Heart left ventricle (tissue), 13 donors: Measurements from ENCODE around the gene FGD4.

Experiments used
- CTCF ChIP-seq, 12 donors: fragments of 200-600 bp; sonication (generic) in 4 of 12; IDR thresholded peaks; one replicate each; pipeline versions ENCODE4 v1.5.0 to v1.8.0; 2018 to 2022; ENCODE audit warnings: antibody characterized with exemption in 12 of 12, mild to moderate bottlenecking in 5 of 12
- POLR2A ChIP-seq, 2 donors: fragments of 450-650 bp; IDR thresholded peaks; one replicate each; pipeline ENCODE4 v1.6.1; 2017; ENCODE audit warnings: antibody characterized with exemption in 2 of 2, mild to moderate bottlenecking in 2 of 2, moderate library complexity in 2 of 2
- donor health status: ischemic (EF 13 %, LVEDD 7.1; RV severe dilation, severe dysfunction).
- donor health status: DM: no; HTN: yes; CAD: no.
- donor health status: DM: no; HTN: no; CAD: no.
- donor health status: ischemic (EF 25% LVEDD 6.9; RV normal size, moderate dysfunction).
- donor health status: ischemic (EF 25% LVEDD 5.7; RV mildly dilated, moderate dysfunction).
- donor health status: ischemic (EF 35%, LVEDD 5.7; RV mildly dilated, moderate dysfunction).
- donor health status: nonischemic (EF 11% LVEDD 7.7; RV severe dilation, severe dysfunction).
- donor health status: DM: yes; HTN: yes; CAD: no.
- donor health status: PGD.
- donor health status: ischemic (EF 29% LVEDD 5.4; RV normal size, mild dysfunction).
- donor health status: nonischemic (EF 23%, LVEDD 6.1; RV moderate dilation, normal function).

- no peak for TF ChIP-seq CTCF (IDR thresholded peaks at IDR 0.05)
- TF ChIP-seq POLR2A (IDR thresholded peaks at IDR 0.05): no peak
Observed at GRCh38 chr12:32560520-32560919, 161.2 kb downstream of the FGD4 start.
